Brain microvascular endothelial cell (primary cell): ENCODE data around the gene LRP6.
A peak's percentile ranks its signal among the peaks of the same experiment; 100 is the strongest.

Experiments used
- DNase-seq: peaks from one replicate; pipeline ENCODE4 v3.0.0-alpha.2; 2020
- H3K27ac ChIP-seq: fragments of 250-450 bp; sonication (Bioruptor Pico); 2 replicates; pipeline ENCODE4 v1.5.1; 2020; ENCODE audit warnings: mild to moderate bottlenecking, moderate library complexity
- H3K27me3 ChIP-seq: fragments of 250-450 bp; sonication (Bioruptor Pico); replicated peaks from 2 replicates; pipeline ENCODE4 v1.5.1; 2020; ENCODE audit warnings: mild to moderate bottlenecking
- H3K36me3 ChIP-seq: fragments of 250-450 bp; sonication (Bioruptor Pico); replicated peaks from 2 replicates; pipeline ENCODE4 v1.5.1; 2020; ENCODE audit warnings: mild to moderate bottlenecking
- H3K4me3 ChIP-seq: 2 replicates; pipeline ENCODE4 v1.5.1; 2011; ENCODE audit warnings: low read depth, mild to moderate bottlenecking, control low read depth, low read length, moderate library complexity
- CTCF ChIP-seq: IDR thresholded peaks from 2 replicates; pipeline ENCODE4 v1.5.1; 2011; ENCODE audit warnings: low read depth, mild to moderate bottlenecking, moderate library complexity, low read length, control low read depth, inconsistent platforms; ENCODE audit errors: missing control alignments
- in situ Hi-C: cut with HindIII; loops from 2 replicates; pipeline ENCODE4 v1.10.0; 2017; ENCODE audit warnings: low sequenced_read_pairs, low pct_ligation_motif_present

The LRP6 gene

GRCh38 chr12:12195081-12195480 lies 71.8 kb downstream of the LRP6 start:
- H3K4me3 ChIP-seq, result no peak overlapping the region
- H3K27ac ChIP-seq, result no peak overlapping the region
- TF ChIP-seq CTCF, result no peak
- no peaks in the 10 kb centered on the region for H3K36me3 ChIP-seq
- no peak for DNase-seq
- H3K27me3 ChIP-seq, result no peaks in the 10 kb centered on the region
- in situ Hi-C loops, result no loop called here

GRCh38 chr12:12194206-12194605 lies 72.6 kb downstream of the LRP6 start:
- H3K36me3 ChIP-seq, result no peaks in the 10 kb centered on the region
- no peak overlapping the region for H3K27ac ChIP-seq
- peak; percentile 32 for DNase-seq
- H3K4me3 ChIP-seq, result no peak overlapping the region
- no peak for TF ChIP-seq CTCF
- no peaks in the 10 kb centered on the region for H3K27me3 ChIP-seq
- in situ Hi-C loops, result no loop called here

GRCh38 chr12:12191008-12191407 lies 75.8 kb downstream of the LRP6 start:
- TF ChIP-seq CTCF, result no peak
- Histone ChIP-seq H3K27me3 (no peaks in the 10 kb centered on the region), H3K36me3 (no peaks in the 10 kb centered on the region), H3K27ac (no peak overlapping the region), H3K4me3 (no peak overlapping the region)
- DNase-seq, result no peak
- in situ Hi-C loops, result no loop called here

- in situ Hi-C loops, result no loop called here
- no peak for TF ChIP-seq CTCF
- Histone ChIP-seq H3K27ac (no peak overlapping the region), H3K4me3 (no peak overlapping the region), H3K27me3 (no peaks in the 10 kb centered on the region), H3K36me3 (no peaks in the 10 kb centered on the region)
- DNase-seq, result peak; percentile 20
Observed at GRCh38 chr12:12190087-12190809, 76.6 kb downstream of the LRP6 start.

- in situ Hi-C loops, result no loop called here
- no peak for TF ChIP-seq CTCF
- Histone ChIP-seq H3K4me3 (no peak overlapping the region), H3K27ac (no peak overlapping the region), H3K27me3 (no peaks in the 10 kb centered on the region), H3K36me3 (no peaks in the 10 kb centered on the region)
- no peak for DNase-seq
Observed at GRCh38 chr12:12185414-12185813, 81.4 kb downstream of the LRP6 start.

GRCh38 chr12:12182703-12183365 lies 84.0 kb downstream of the LRP6 start:
- DNase-seq, result peak; percentile 14
- in situ Hi-C loops, result no loop called here
- no peak overlapping the region for H3K4me3 ChIP-seq
- H3K36me3 ChIP-seq, result no peaks in the 10 kb centered on the region
- no peak overlapping the region for H3K27ac ChIP-seq
- TF ChIP-seq CTCF, result no peak
- H3K27me3 ChIP-seq, result no peaks in the 10 kb centered on the region
